Globus pallidus (tissue), 1 donor: ENCODE data around the gene PIK3R6.

Experiments
- DNase-seq: peaks from one replicate; pipeline ENCODE4 v3.0.0-alpha.2; 2015; ENCODE audit warnings: low spot score

PIK3R6 gene

DNA sequence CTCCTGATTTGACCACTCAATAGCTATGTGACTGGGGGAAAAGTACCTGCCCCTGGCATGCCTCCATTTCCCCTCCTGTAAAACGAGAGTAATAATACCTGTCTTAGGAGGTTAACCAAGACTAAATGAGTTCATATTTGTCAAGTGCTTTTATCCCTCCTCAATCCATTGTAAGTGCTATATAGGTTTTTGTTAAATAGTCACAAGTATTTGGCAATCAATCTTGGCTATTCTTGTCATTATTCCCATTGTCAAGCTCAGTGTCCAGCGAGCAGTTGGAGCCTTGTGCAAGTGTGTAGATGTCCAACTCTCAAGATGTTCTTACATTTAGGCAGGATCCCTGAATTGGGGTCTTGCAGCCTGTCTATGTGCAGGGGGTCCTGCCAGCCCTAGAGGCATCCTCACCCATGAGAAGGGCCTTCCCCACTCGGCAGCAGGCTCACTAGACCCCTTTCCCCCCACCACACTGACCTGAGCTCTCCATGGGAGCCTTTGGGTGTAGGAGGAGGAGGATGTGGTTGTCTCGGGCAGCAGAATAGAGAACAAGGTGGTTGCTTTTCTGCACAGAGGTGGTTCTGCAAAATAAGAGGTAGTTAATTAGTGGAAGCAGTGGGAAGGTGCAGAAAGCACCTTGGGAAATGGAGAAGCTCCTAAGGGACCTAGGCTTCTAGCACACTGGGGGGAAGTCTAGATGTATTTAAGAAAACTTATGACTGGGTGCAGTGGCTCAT, 18.0 kb downstream of the PIK3R6 start:
- DNase-seq: no peak

DNA sequence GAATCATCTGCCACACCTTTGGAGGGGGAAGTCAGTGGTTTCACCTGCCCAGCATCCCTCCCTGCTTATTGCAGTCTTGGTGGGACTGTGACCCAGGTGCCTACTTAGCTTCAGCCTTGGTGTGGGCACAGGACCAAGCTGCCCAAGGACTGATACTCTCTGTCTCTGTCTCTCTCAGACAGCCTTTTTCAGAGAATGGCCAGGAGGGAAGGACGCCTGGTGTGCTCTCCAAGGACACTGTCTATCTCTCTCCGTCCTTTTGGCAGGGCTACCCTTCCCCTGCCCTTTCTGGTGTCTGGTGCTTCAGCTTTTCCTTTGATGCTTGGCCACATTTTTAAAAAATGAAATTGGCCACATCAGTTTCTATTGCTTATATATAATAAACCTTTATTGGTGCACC, 19.6 kb downstream of the PIK3R6 start:
- DNase-seq: no peak

GRCh38 chr17:8846768-8847211, 20.7 kb downstream of the PIK3R6 start:
- no peak for DNase-seq

DNA sequence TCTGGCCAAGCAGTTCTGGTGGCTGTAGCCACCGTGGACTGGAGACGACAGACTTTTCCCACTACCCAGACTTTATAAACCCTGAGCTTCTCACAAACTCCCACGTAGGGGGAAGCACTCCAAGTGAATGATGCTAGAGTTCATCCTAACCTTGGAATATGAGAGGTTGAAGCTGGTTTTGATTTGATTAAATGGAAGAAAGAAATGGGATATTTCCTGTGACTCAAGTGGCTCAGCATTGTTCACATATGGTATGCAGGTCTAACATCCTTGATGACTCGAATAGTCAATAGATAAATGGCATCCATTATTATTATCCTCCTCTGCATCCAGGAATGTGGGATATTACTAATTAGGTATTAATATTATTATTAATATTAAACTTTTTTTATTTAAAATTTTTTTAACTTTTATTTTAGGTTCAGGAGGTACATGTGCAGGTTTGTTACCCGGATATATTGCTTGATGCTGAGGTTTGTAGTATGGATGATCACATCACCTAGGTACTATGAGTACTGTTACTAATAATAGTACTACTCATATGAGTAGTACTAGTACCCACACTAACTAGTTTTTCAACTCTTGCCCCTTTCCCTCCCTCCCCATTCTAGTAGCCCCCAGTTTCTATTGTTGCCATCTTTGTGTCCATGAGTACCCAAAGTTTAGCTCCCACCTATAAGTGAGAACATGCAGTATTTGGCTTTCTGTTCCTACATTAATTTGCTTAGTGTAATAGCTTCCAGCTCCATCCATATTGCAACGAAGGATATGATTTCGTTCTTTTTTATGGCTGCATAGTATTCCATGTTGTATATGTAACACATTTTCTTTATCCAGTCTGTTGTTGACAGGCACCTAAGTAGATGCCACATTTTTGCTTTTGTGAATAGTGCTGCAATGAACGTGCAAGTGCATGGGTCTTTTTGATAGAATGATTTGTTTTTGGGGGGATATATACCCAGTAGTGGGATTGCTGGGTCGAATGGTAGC, 22.9 kb downstream of the PIK3R6 start:
- no peak for DNase-seq

GRCh38 chr17:8843344-8843743, 24.1 kb downstream of the PIK3R6 start:
- DNase-seq: no peak

- DNase-seq: no peak
Observed at GRCh38 chr17:8841844-8842243, 25.6 kb downstream of the PIK3R6 start.

DNA sequence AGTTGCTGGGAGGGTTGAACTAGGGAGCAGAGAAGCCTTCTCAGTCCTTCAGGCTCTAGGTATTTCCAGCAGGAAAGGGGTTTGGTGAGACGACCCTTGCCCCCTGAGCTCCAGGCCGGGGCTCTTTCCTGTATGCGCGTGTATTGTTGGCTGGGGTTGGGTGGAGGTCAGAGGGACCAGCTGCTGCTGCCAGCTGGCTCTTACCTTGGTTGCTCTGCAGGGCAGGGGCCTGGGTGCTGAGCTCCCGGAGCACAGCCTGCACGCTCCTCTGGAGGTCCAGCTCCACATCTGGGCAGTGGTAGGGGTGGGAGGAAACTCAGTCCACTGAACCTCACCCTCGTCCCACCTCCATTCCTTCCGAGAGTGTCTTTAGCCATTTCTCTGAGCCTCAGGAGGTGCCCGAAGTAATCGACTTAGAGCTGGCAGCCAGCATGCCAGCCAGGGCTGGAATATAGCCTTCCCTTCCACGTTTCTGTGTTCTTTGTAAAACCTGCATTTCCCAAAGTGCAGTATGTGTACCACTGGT, 28.0 kb downstream of the PIK3R6 start:
- no peak for DNase-seq

- DNase-seq: no peak
Observed at GRCh38 chr17:8838551-8839095, 28.9 kb downstream of the PIK3R6 start.

DNA sequence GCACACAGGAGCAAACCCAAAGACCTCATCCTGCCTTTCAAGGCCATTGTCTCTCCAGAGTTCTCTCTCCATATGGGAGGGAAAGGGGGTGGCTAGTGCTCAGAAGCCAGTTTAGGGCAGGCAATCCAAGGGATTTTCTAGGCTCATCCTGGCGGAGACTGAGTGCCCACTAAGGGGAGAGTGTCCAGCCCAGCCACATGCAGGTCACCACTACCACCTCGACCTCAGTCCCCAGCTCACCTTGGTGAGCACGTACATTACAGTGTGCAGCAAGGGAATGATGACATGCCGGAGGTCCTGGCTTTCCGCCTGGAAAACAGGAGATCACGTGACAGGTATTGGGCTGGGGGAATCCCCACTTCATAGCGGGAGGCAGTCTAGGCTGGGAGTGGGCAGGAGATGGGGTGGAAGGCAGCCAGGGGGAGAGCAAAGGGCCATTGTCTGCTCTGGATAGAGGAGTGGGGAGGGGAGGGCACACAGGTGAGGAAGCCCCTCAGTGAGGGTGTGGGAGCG, 29.9 kb downstream of the PIK3R6 start:
- DNase-seq: no peak

- DNase-seq: no peak
Observed at GRCh38 chr17:8836821-8837562, 30.5 kb downstream of the PIK3R6 start.

DNA sequence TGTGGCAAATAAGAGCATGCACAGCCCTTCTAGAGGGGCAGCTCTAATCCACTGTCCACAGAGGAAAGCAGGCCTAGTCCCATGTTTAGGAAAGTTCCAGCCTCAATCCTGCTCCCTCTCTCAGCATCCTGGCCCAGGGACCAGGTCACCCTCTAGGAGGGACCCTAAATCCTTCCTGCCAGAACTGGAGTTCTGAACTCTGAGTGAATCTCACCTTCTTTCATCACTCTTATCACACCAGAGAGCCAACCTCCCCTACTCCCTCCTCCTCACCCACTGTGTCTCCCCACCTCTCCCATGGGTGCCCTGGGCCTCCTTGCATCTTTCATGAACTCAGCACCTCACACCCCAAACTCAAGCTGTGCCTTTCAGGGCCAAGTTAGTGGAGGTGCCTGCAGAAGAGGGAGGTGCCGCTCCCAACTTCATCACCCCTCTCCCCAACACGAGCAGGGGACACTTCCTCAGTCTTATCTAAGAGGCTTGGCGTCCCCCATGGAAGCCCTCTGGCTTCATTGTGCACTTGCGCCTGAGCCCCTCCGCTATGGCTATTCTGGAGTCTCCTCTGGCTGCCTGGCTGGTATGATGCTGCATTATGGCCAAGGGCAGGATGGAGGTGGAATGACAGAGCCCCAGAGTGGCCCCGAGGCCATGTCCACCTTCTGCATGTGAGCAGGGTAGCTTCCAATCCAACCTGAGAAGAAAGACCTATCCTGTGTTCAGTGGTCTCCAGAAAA, 31.7 kb downstream of the PIK3R6 start:
- no peak for DNase-seq

DNA sequence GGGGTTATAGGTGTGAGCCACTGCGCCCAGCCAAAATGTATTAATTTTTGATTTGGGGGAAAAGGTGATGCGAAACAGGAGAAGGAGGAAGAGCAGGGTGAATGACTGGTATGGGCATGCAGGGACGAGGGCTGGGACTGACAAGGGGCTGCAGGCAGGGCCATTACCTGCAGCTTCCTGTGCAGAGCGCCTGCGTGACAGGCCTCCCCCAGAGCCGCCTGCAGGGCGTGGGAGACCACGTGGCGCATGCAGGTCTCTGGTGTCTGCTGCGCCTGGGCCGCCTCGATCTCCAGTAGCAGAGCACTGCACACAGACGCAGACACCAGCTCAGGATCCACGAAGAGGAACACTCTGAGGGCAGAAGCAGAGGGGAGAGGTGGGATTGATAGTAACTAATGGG, 32.4 kb downstream of the PIK3R6 start:
- DNase-seq: no peak

DNA sequence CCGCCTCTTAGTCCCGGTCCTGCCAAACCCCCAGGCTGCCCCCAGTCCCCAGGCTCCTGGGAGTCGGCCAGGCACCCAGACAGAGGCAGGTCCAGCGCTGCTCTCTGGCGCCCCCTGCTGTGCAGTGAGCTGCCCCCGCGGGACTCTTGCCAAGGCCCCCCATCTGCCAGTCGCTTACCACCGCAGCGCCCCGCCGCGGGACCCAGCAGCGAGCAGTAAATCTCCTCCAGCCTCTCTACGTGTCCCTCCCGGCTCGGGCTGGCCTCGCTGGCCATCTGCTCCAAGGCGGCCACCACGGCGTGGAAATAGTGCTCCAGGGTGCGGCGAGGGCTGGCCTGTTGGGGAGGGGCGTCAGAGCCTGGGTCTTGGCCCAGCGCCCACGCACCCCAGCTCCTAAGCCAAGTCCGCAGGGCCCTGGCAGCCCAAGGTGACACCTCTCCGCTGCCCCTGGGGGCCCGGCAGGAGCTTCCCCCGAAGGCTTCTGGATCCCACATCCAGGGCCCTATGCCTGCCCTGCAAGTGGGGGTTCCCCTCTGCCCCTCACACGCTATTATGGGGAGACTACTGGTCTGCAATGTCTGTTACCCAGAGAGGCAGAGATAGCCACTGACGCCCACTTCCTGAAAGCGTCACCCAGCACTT, 34.6 kb downstream of the PIK3R6 start:
- DNase-seq: no peak

GRCh38 chr17:8831234-8831849, 36.1 kb downstream of the PIK3R6 start:
- no peak for DNase-seq

GRCh38 chr17:8830141-8830540, 37.3 kb downstream of the PIK3R6 start:
- DNase-seq: no peak

DNA sequence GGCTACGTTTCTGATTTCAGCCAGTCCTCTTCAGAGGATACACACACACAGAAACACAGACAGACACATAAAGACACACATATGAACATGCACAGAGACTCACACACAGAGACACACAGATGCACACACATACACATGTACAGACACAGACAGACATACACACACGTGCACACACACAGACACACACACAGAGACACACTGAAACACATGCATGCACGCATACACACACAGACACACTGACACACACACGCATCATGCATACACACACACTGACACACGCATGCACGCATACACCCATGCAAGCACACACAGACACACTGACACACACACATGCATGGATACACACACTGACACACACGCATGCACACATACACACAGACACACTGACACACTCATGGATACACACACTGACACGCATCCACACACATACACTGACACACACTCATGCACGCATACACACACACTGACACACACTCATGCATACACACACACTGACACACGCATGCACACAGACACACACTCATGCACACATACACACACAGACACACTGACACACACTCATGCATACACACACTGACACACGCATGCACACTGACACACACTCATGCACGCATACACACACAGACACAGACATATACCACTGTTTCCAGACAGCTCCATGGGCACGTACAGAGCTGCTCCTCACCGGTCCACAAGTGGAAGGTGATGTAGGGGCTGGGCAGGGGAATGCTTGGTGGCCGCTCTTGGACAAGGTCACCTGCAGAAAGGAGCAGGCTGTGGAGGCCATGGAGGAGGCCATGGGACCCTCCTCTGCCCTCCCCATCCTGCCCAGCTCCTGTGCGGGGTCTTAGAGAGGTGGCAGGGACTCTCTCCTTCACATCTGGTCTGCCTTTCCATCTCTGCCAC, 38.2 kb downstream of the PIK3R6 start:
- no peak for DNase-seq

GRCh38 chr17:8828517-8828875, 39.0 kb downstream of the PIK3R6 start:
- DNase-seq: no peak

DNA sequence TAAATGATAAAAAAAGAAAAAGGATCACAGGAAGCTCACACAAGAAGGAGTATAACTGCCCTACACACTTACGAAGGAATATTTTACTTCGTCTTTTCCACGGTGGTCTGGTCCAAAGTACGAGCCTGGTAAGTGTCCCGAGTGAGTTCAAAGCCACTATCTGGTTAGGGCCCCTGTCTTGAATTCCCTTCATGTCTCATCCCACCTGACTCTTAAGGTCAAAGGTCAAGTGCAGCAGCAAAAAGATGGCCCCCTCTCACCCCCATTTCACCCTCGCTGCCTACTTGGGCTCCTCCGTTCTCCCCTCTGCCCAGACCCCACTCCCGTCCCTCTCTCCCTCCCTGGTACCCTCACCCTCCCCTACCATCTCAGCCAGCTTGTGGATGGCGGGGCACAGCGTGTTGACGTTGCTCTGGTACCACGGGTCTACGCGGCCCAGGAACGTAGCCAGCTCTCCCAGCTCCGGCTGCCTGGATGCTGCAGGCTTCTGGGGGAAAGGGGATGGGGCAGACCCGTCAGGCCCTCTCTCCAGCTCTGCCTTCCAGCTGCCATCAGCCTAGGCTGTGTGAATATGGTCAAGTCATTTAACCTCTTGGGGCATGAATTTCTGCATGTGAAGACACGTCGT, 40.6 kb downstream of the PIK3R6 start:
- no peak for DNase-seq
